ENCODE data around the gene TEX35. TPM values are rescaled to one million over a fixed set of nuclear protein-coding genes. Genes with fewer than 3 reads are reported as not detected.

The TEX35 gene
- total and polyA plus RNA-seq, 11 donors = not detected

- H3K9me3 ChIP-seq = no peaks in the 10 kb centered on the region
- H3K4me1 ChIP-seq = peaks cover 0 to 35% (median 14%) of the 10 kb centered on the region in 12 donors
- no peaks in the 10 kb centered on the region for H3K27me3 ChIP-seq
- peak; percentile 56 to 87 (median 71) for DNase-seq
- no peak overlapping the region for H3K4me3 ChIP-seq
- ATAC-seq = peak; percentile 90 to 94 (median 93)
- H3K27ac ChIP-seq = peak overlapping the region; percentile 40 to 86 (median 64)
- intact Hi-C loops (cut with DNase I) = loop anchor here in 2 of 10 donors (5.0 to 10.0 kb wide), 2 partner anchors 222 to 225 kb away; no protein-coding TSS in a partner anchor
- 36 to 60% (median 49%) methylated on average over 7 of the region's 7 CpGs for WGBS, 4 donors
- TF ChIP-seq CTCF (IDR thresholded peaks at IDR 0.05) (no peak), POLR2A (IDR thresholded peaks at IDR 0.05) (no peak)
- no peaks in the 10 kb centered on the region for H3K36me3 ChIP-seq
Observed at GRCh38 chr1:178536844-178537371, 24.0 kb downstream of the TEX35 start.

DNA sequence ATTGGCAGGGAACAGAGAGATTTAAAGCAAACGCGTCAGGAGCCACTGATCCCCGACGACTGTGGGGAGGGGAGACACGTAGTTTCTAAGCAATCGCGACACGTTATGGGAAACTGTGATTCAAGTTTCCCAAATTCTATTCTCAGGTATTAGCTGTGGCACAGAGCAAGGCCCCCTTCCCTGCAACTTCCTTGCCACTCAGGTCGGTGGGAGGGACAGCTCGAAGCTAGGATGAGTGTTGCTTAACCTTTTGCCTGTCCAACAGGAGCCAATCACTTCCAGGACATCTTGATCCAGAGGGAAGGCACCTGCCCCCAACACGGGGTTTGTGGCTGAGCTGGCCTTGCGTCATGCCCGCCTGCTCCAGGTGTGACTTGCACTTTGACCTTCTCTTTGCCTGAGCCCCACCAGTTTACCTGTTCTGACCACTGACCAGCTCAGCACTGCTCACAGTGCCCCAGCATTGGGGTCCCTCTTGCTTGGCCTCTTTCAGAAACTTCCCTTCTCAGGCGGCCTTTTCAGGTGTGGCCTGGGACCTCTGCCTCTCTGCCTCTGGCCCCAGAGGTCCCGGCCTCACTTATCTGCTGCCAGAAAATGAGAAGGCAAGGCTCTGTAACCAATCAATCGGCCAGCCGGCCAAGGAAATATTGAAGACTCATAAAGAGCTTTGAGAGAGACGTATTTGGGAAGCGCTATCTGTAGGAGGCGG is 24.6 kb downstream of the TEX35 start:
- Histone ChIP-seq H3K9me3 (no peaks in the 10 kb centered on the region), H3K36me3 (no peaks in the 10 kb centered on the region), H3K27ac (peak overlapping the region in 10 of 12 donors; percentile 1 to 86 (median 67)), H3K4me3 (no peak overlapping the region), H3K27me3 (no peaks in the 10 kb centered on the region), H3K4me1 (peaks cover 0 to 30% (median 16%) of the 10 kb centered on the region in 12 donors)
- no peak for DNase-seq
- 68 to 82% (median 73%) methylated on average over 20 of the region's 20 CpGs for WGBS, 4 donors
- peak in 1 of 4 donors; percentile 1 for ATAC-seq
- no peak for TF ChIP-seq CTCF (IDR thresholded peaks at IDR 0.05)
- TF ChIP-seq POLR2A (IDR thresholded peaks at IDR 0.05) = no peak
- intact Hi-C loops (cut with DNase I) = loop anchor here in 2 of 10 donors (5.0 to 10.0 kb wide), 2 partner anchors 223 to 225 kb away; no protein-coding TSS in a partner anchor

DNA sequence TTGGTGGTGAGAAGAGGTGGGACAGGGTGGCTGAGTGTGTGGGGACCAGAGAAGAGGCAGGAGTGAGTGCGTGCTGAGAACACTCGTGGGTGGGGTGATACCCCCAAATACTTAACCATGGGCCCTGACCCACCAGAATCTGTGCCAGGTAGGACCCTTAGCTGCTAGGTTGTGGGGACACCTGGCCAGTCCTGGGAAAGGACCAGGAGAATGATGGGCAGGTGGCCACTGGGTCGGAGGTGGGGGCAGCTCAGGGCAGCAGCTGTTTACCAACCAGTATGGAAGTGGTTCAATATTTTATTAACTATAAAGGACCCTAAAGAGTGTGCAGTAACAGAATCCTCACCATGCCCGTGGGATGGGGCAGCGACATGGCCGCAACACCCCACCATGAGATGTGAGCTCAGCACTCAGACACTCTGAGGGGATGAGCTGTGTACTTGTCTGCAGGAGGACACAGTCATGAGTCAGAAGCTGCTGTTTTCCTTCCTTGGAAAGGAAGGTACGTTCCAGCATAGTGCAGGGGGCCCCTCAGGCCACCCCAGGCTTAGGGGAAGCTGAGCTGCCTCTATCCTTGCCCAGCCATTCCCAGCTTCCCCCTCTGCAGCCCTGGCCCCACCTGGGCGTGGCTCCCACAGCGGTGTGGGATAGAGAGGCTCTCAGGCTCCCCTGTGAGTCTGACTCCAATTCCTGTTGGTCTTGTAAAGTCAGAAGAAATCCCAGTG is 25.4 kb downstream of the TEX35 start:
- H3K9me3 ChIP-seq = no peaks in the 10 kb centered on the region
- H3K4me1 ChIP-seq = peaks cover 0 to 32% (median 16%) of the 10 kb centered on the region in 12 donors
- no peaks in the 10 kb centered on the region for H3K36me3 ChIP-seq
- DNase-seq (peak in 1 of 5 donors; percentile 66), ATAC-seq (no peak)
- H3K4me3 ChIP-seq = no peak overlapping the region
- no peaks in the 10 kb centered on the region for H3K27me3 ChIP-seq
- intact Hi-C loops (cut with DNase I) = loop anchor here in 2 of 10 donors (5.0 to 10.0 kb wide), 2 partner anchors 224 to 226 kb away; no protein-coding TSS in a partner anchor
- peak overlapping the region in 3 of 12 donors; percentile 6 to 65 (median 7) for H3K27ac ChIP-seq
- TF ChIP-seq CTCF (IDR thresholded peaks at IDR 0.05) (no peak), POLR2A (IDR thresholded peaks at IDR 0.05) (no peak)
- 77 to 85% (median 79%) methylated on average over 8 to 9 of the region's 9 CpGs for WGBS, 4 donors

DNA sequence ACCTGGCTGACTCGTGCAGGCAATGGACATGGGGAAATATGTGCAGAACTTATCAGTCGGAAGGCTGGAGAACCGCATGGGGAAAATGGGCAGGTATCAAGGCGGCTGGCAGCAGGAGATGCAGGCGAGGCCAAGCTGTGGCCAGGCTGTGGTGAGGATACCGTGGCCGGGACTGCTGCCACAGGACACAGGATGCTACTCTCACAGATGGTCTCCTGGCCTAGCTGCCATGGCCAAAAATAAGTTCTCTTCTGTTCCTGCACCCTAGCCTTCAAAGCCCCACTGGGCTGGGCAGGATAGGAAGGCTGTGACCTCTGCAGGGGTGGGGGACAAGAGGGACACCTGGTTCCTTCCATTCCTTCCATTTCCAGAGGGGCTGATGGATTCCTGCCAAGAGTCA is 26.4 kb downstream of the TEX35 start:
- intact Hi-C loops (cut with DNase I) = loop anchor here in 2 of 10 donors (5.0 to 10.0 kb wide), 2 partner anchors 224 to 227 kb away; no protein-coding TSS in a partner anchor
- WGBS, 4 donors = 54 to 74% (median 59%) methylated on average over 7 of the region's 7 CpGs
- Histone ChIP-seq H3K27me3 (no peaks in the 10 kb centered on the region), H3K36me3 (no peaks in the 10 kb centered on the region), H3K4me1 (peaks cover 0 to 37% (median 16%) of the 10 kb centered on the region in 12 donors), H3K9me3 (no peaks in the 10 kb centered on the region), H3K27ac (no peak overlapping the region), H3K4me3 (no peak overlapping the region)
- DNase-seq (no peak), ATAC-seq (no peak)
- no peak for TF ChIP-seq POLR2A (IDR thresholded peaks at IDR 0.05)
- TF ChIP-seq CTCF (IDR thresholded peaks at IDR 0.05) = no peak

All from heart left ventricle (tissue), 16 donors.